ENCODE data around the gene MFN2. TPM values are rescaled to one million over a fixed set of nuclear protein-coding genes. Genes with fewer than 3 reads are reported as not detected.
A peak's percentile ranks its signal among the peaks of the same experiment; 100 is the strongest.

The MFN2 gene
- total RNA-seq, 2 donors from 2014 or later: 93.9 to 99.6 TPM

DNA sequence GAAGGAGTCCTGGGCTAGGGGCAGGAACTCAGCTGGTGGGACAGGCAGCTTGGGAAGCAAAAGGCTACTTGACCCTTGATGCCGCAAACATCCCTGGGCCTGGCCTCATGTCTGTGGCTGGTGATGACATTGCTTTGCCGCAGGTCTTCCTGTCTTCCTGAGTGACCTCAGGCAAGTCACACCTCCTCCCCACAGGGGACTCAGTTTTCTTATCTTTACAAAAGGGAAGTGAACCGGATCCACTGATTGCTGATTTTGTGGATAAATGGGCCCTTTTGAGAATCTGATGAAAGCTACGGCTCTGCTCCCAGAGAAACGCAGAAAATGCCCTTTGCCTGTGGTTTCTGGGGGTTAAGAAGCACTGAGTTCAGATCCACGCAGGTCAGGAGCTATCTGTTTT lies 25.0 kb upstream of the MFN2 start:
- intact Hi-C loops (cut with DNase I, micrococcal nuclease): no loop called here
- no peak for ATAC-seq
- DNase-seq: no peak

- intact Hi-C loops (cut with DNase I, micrococcal nuclease): no loop called here
- no peak for ATAC-seq
- no peak for DNase-seq
Observed at GRCh38 chr1:11957398-11957797, 22.8 kb upstream of the MFN2 start.

GRCh38 chr1:11957897-11958296 lies 22.3 kb upstream of the MFN2 start:
- DNase-seq (no peak), ATAC-seq (no peak)
- intact Hi-C loops (cut with DNase I, micrococcal nuclease): no loop called here

DNA sequence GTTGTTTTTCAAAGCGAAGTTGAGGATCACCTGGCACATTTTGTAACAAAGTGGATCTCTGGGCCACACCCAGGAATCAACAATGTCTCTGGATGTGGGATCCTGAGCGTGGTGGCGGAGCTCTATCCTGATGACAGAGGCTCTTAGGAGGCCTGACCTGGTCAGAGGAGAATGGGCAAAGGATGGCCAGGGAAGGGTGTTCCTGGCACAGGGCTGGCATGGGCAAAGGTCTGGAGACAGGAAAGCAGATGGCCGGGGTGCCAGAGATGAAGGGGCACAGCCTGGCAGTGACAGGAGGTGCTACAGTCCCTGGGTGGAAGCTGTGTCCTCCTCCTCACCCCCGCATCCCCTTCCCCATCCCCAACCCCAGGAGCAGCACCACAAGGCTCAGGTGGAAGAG lies 20.0 kb upstream of the MFN2 start:
- no peak for DNase-seq
- intact Hi-C loops (cut with DNase I, micrococcal nuclease): loop anchor here in 1 of 2 donors (10.0 kb wide), 1 partner anchor 125 kb away; no protein-coding TSS in a partner anchor
- no peak for ATAC-seq

DNA sequence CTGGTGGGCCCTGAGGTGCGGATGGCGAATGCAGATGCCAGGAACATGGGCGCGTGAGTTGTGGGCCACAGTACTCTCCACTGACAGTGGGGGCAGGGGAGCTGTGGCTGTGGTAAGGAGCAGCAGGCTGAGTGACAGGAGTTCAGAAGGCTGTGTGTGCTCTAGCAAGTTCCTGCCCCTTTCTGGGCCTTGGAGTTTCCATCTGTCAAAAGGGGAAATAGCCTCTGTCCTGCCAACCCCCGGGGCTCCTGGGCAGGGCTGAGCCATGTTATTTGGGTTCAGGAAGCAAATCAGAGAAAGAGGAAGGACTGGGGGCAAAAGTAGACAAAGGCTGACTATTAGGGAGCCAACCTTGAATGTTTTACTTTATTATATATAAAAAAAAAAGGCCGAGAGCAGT lies 19.5 kb upstream of the MFN2 start:
- DNase-seq: peak in 1 of 2 donors; percentile 17
- peak; percentile 36 for ATAC-seq
- intact Hi-C loops (cut with DNase I, micrococcal nuclease): loop anchor here in 1 of 2 donors (10.0 kb wide), 1 partner anchor 126 kb away; no protein-coding TSS in a partner anchor

DNA sequence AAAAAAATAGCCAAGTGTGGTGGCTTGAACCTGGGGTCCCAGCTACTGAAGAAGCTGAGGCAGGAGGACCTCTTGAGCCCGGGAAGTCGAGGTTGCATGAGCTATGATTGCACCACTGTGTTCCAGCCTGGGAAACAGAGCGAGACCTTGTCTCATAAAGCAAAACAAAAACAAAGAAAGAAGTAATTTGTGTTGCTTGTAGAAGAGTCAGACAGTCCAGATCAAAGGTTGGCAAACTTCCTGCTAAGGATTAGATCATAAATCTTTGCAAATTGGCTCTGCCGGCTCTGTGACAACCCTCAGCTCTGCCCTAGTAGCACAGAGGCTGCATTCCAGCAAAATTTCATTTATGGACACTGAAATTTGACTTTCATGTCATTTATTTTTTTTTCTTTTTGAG lies 19.0 kb upstream of the MFN2 start:
- ATAC-seq (peak; percentile 94), DNase-seq (peak in 1 of 2 donors; percentile 18)
- intact Hi-C loops (cut with DNase I, micrococcal nuclease): loop anchor here in 1 of 2 donors (10.0 kb wide), 1 partner anchor 126 kb away; no protein-coding TSS in a partner anchor

DNA sequence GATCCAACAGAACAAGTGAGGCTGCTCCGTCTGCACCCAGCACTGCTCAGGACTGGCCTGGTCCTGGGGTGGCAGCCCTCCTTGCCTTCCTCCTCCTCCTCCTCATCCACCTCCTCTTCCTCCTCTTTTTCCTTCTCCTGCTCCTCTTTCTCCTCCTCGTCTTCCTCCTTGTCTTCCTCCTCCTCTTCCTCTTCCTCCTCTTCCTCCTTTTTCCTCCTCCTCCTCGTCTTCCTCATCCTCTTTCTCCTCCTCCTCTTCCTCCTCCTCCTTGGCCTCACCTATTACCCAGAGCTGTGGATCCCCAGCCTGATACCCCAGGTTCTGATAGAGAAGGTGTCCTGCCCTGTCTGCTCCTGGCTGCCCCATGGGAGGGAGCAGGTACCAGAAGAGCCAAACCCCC lies 16.6 kb upstream of the MFN2 start:
- intact Hi-C loops (cut with DNase I, micrococcal nuclease): loop anchor here in 1 of 2 donors (10.0 kb wide), 1 partner anchor 129 kb away; no protein-coding TSS in a partner anchor
- ATAC-seq (no peak), DNase-seq (no peak)

DNA sequence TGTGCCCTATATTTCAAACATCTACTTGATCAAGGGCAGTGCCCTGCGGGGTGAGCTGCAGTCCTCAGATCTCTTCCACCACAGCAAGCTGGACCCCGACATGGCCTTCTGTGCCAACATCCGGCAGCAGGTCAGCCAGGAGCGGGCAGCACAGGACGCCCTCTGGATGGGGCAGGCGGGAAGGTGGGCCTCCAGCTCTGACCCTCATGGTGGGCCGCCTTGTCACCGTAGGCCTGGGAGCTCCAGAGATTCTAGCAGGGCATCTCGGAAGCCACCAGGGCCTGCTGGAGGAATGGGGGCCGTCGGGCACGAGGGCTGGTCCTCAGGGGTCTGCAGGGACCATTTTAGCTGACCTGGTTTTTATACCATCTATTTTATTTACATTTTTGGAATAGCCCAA lies 15.6 kb upstream of the MFN2 start:
- DNase-seq: no peak
- intact Hi-C loops (cut with DNase I, micrococcal nuclease): loop anchor here in 1 of 2 donors (10.0 kb wide), 1 partner anchor 130 kb away; no protein-coding TSS in a partner anchor
- no peak for ATAC-seq

DNA sequence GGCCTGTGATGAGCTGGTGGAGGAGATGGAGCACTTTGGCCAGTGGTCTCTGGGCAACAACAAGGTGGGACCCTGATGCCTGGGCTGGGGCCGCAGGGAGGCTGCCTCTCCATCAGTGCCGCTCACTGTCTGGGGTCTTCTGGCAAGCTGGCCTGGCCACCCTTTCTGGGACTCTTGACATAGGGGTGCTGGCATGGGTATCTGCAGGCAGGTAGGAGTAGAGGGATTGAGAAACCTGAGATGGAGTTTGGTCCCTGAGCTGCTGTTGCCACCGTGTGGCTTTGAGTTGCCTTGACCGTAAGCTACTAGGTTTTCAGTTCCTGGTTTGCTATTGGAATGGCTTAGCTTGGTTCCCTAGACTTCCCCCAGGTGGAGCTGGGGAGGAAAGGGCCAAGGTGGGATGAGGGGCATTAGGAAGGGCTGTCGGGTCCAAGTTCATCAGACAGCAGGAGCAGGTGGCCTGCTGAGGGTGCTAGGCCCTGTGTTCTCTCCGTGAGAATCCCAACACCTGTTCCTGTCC lies 13.2 kb upstream of the MFN2 start:
- peak; percentile 46 to 62 for DNase-seq
- intact Hi-C loops (cut with DNase I, micrococcal nuclease): loop anchor here in 1 of 2 donors (10.0 kb wide), 1 partner anchor 132 kb away; no protein-coding TSS in a partner anchor
- peak; percentile 94 for ATAC-seq

GRCh38 chr1:11970441-11971185 lies 9.6 kb upstream of the MFN2 start:
- no peak for ATAC-seq

DNA sequence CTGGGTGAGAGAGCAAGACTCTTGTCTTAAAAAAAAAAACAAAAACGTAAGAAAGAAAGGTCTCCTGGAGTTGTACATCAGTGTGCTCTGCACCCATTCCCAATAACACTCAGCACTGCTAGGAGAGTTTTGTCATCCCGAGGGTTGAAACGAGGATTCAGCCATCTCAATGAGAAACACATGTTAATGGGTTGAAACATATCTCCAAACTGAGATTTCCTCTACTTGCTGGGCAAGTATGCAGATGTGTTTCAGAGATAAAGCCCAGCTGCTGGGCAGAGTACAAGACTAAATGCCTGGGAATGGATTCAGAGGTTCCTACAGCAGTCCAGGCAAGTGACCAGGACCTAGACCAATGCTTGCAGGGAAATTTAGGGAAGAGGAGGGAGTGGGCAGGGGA lies 2.6 kb upstream of the MFN2 start:
- no peak for ATAC-seq
- intact Hi-C loops (cut with DNase I, micrococcal nuclease): loop anchor here in 1 of 2 donors (10.0 kb wide), 1 partner anchor 73 kb away; no protein-coding TSS in a partner anchor
- DNase-seq: no peak

More at GRCh38 chr1:11970441-11971185, 9.6 kb upstream of the MFN2 start:
- no peak for DNase-seq
- intact Hi-C loops (cut with DNase I, micrococcal nuclease): loop anchor here in 1 of 2 donors (10.0 kb wide), 1 partner anchor 66 kb away; no protein-coding TSS in a partner anchor

DNA sequence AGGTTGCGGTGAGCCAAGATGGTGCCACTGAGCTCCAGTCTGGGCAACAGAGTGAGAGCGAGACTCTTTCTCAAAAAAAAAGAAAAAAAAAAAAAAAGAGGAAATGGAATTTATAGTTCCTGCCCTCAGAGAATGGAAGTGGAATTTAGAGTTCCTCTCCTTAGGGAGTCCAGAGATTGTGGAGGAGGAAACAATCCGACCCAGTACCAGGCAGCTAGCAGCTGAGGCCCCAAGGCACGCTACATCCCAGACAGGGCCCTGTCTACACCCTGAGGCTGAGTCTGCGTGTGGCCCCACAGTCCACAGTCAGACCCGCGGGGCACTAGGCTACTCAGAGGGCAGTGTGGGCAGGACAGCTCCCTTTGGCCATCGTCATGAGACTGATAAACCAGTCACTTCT lies 1.9 kb upstream of the MFN2 start:
- no peak for ATAC-seq
- intact Hi-C loops (cut with DNase I, micrococcal nuclease): loop anchor here in 1 of 2 donors (10.0 kb wide), 1 partner anchor 74 kb away; no protein-coding TSS in a partner anchor

GRCh38 chr1:11979028-11979850 lies 1.0 kb upstream of the MFN2 start:
- ATAC-seq: peak; percentile 0
- peak in 1 of 2 donors; percentile 66 for DNase-seq
- intact Hi-C loops (cut with DNase I, micrococcal nuclease): loop anchor here in 1 of 2 donors (10.0 kb wide), 1 partner anchor 74 kb away; no protein-coding TSS in a partner anchor

More for the DNA sequence above, 1.9 kb upstream of the MFN2 start:
- no peak for DNase-seq

- ATAC-seq (peak; percentile 4), DNase-seq (no peak)
- intact Hi-C loops (cut with DNase I, micrococcal nuclease): no loop called here
Observed at GRCh38 chr1:11980676-11980972, 380 bp downstream of the MFN2 start.

DNA sequence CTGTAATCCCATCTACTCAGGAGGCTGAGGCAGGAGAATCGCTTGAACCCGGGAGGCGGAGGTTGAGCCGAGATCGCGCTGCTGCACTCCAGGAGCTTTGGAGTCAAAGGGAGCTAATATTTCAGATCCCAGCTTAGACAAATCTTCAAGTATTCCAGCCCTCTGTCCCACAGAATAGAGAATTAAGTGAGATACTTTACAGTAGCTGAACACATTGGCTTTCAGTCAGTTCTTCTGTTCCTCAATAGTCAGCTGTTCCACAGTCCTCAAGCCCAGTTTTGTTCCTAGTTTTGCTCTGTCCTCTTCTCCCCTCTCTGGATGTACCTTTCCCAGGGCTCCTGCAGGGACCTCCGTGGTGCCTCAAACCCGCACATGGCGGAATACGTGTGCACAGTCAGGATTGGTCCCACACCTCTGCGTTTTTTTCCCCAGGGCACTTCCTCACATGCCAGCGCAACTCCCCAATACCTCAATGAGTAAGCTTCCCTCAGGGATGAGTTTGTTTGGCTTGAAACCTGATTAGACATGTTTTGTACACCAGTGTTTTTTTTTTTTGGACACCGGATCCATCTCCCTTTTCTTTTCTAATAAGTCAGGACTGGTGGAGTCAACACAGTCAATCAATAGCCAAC lies 1.2 kb downstream of the MFN2 start:
- intact Hi-C loops (cut with DNase I, micrococcal nuclease): no loop called here
- DNase-seq (no peak), ATAC-seq (no peak)

GRCh38 chr1:11982010-11982392 lies 1.8 kb downstream of the MFN2 start:
- intact Hi-C loops (cut with DNase I, micrococcal nuclease): no loop called here
- ATAC-seq (no peak), DNase-seq (no peak)

- DNase-seq (peak; percentile 21 to 44), ATAC-seq (peak; percentile 35)
- intact Hi-C loops (cut with DNase I, micrococcal nuclease): no loop called here
Observed at GRCh38 chr1:11984121-11984520, 3.9 kb downstream of the MFN2 start.

- peak; percentile 15 for ATAC-seq
- intact Hi-C loops (cut with DNase I, micrococcal nuclease): no loop called here
- DNase-seq: no peak
Observed at GRCh38 chr1:11984576-11984975, 4.3 kb downstream of the MFN2 start.

DNA sequence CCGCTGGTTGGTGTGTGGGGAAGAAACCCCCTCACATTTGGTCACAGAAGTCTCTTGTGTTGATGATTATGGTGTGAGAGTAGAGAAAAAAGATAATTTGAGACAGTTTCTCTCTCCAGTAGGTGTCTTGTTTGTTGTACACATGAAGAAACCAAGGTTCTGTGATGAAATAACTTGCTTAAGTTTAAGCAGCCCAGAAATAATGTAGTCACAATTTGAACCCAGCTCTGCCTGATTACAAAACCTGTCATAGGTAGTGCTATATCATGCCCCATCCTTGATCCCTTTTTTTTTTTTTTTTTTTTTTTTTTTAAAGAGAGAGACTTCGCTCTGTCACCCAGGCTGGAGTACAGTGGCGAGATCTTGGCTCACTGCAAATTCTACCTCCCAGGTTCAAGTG lies 4.9 kb downstream of the MFN2 start:
- intact Hi-C loops (cut with DNase I, micrococcal nuclease): no loop called here
- DNase-seq: no peak
- no peak for ATAC-seq

Measured in left colon (tissue), 2 donors.